PC-9 (cell line): ENCODE results near the gene INSR. TPM values are rescaled to one million over a fixed set of nuclear protein-coding genes. Genes with fewer than 3 reads are reported as not detected.

Source experiments
- BruUV-seq: library from RNA; stranded (reverse); fragments of 400-500 nt; replicated peaks from 2 replicates; lab custom pipeline; 2021; lab: Mats Ljungman, UMichigan
- CTCF ChIA-PET: fragments of 300-600 bp; sonication (Branson Sonifier 250); formaldehyde crosslinking; loops from one replicate; lab custom pipeline; 2022; ENCODE audit warnings: antibody characterized with exemption; lab: Charles Lee
- POLR2A ChIA-PET: fragments of 300-600 bp; sonication (Branson Sonifier 250); formaldehyde crosslinking; loops from one replicate; lab custom pipeline; 2022; ENCODE audit warnings: antibody characterized with exemption; ENCODE audit not compliant: unreplicated experiment; lab: Charles Lee
- DNase-seq, 2 experiments: peaks; one replicate each; pipeline versions ENCODE4 v3.0.0 to v3.0.0-alpha.2; 2015 to 2022; ENCODE audit warnings: mixed read lengths in 1 of 2
- H2AFZ ChIP-seq: fragments of 200-600 bp; sonication (generic); 2 replicates; pipeline ENCODE4 v1.8.1; 2017; ENCODE audit warnings: antibody characterized with exemption
- H3F3A ChIP-seq: fragments of 200-600 bp; sonication (generic); 2 replicates; pipeline ENCODE4 v1.8.1; 2017; ENCODE audit warnings: antibody characterized with exemption, mild to moderate bottlenecking, low read depth; ENCODE audit not compliant: insufficient read depth
- H3K27ac ChIP-seq: fragments of 200-600 bp; sonication (generic); 2 replicates; pipeline ENCODE4 v1.6.1; 2016; ENCODE audit warnings: mixed run types
- H3K27me3 ChIP-seq: fragments of 200-600 bp; sonication (generic); 2 replicates; pipeline ENCODE4 v1.6.1; 2016; ENCODE audit warnings: low read depth, mixed run types; ENCODE audit not compliant: insufficient read depth
- H3K36me3 ChIP-seq: fragments of 200-600 bp; sonication (generic); 2 replicates; pipeline ENCODE4 v1.6.1; 2016; ENCODE audit warnings: low read depth, mixed run types
- H3K4me1 ChIP-seq: fragments of 200-600 bp; sonication (generic); replicated peaks from 2 replicates; pipeline ENCODE4 v1.6.1; 2016; ENCODE audit warnings: mixed run types; ENCODE audit not compliant: insufficient read depth
- H3K4me2 ChIP-seq: fragments of 200-600 bp; sonication (generic); 2 replicates; pipeline ENCODE4 v1.6.1; 2017; ENCODE audit warnings: mixed run types
- H3K4me3 ChIP-seq: fragments of 200-600 bp; sonication (generic); 2 replicates; pipeline ENCODE4 v1.6.1; 2016; ENCODE audit warnings: mixed run types
- H3K79me2 ChIP-seq: fragments of 200-600 bp; sonication (generic); 2 replicates; pipeline ENCODE4 v1.6.1; 2017; ENCODE audit warnings: low read depth, mixed run types
- H3K9me2 ChIP-seq: fragments of 200-600 bp; sonication (generic); 2 replicates; pipeline ENCODE4 v1.8.1; 2017; ENCODE audit warnings: mild to moderate bottlenecking; ENCODE audit not compliant: insufficient read depth
- H3K9me3 ChIP-seq: fragments of 200-600 bp; sonication (generic); 2 replicates; pipeline ENCODE4 v1.8.1; 2016; ENCODE audit warnings: low read depth; ENCODE audit not compliant: insufficient read depth
- H4K20me1 ChIP-seq: fragments of 200-600 bp; sonication (generic); 2 replicates; pipeline ENCODE4 v1.8.1; 2017; ENCODE audit not compliant: insufficient read depth
- CTCF ChIP-seq: fragments of 200-600 bp; sonication (generic); conservative IDR thresholded peaks from 2 replicates; pipeline ENCODE4 v1.6.1; 2017; ENCODE audit warnings: mixed run types, antibody characterized with exemption, mild to moderate bottlenecking, moderate library complexity
- EZH2 ChIP-seq: fragments of 200-600 bp; sonication (generic); IDR thresholded peaks from 2 replicates; pipeline ENCODE4 v1.8.0; 2017; ENCODE audit warnings: antibody characterized with exemption, low read depth
- intact Hi-C: fragments of 100-400 bp; cut with micrococcal nuclease; formaldehyde crosslinking; loops from one replicate; pipeline ENCODE4 v1.10.0; 2022; ENCODE audit not compliant: unreplicated experiment
- total RNA-seq: library from RNA; stranded (reverse); gene quantifications from 2 replicates; pipeline ENCODE4 v1.2.3, GENCODE V29; 2021

Gene INSR
- total RNA-seq, 1 experiment from 2014 or later: 9.3 TPM

DNA sequence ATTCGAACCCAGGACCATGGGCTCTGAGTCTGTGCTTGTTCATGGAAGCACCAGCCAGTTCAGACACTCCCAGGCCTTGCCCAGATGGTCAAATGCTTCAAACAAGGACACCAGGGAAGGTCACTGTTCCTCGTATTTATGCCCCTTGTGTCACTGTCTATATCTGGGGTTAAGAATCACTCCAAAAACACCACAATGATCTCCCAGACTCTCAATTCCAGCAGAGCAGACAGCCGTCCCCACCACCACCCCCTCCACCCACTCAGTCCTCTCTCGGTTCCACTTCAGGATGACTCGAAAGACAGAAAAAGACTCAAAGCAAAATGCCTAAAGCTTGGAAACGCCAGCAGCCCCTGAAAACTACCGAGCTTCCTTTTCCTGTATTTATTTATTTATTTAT lies 79.0 kb downstream of the INSR start:
- no peak for DNase-seq
- no peaks in the 10 kb centered on the region for H4K20me1 ChIP-seq
- no peaks in the 10 kb centered on the region for H3K9me3 ChIP-seq
- no peak overlapping the region for H3K4me3 ChIP-seq
- H3K36me3 ChIP-seq: no peaks in the 10 kb centered on the region
- no peaks in the 10 kb centered on the region for H3K79me2 ChIP-seq
- no TSS peak for BruUV-seq
- intact Hi-C loops: no loop called here
- H3F3A ChIP-seq: no peaks in the 10 kb centered on the region
- no peaks in the 10 kb centered on the region for H3K9me2 ChIP-seq
- no peak overlapping the region for H3K4me2 ChIP-seq
- ChIA-PET CTCF (no interaction called here), POLR2A (no interaction called here)
- no peak for TF ChIP-seq EZH2
- no peak for TF ChIP-seq CTCF
- H3K27me3 ChIP-seq: no peaks in the 10 kb centered on the region
- H2AFZ ChIP-seq: no peak overlapping the region
- no peaks in the 10 kb centered on the region for H3K4me1 ChIP-seq
- H3K27ac ChIP-seq: no peak overlapping the region

DNA sequence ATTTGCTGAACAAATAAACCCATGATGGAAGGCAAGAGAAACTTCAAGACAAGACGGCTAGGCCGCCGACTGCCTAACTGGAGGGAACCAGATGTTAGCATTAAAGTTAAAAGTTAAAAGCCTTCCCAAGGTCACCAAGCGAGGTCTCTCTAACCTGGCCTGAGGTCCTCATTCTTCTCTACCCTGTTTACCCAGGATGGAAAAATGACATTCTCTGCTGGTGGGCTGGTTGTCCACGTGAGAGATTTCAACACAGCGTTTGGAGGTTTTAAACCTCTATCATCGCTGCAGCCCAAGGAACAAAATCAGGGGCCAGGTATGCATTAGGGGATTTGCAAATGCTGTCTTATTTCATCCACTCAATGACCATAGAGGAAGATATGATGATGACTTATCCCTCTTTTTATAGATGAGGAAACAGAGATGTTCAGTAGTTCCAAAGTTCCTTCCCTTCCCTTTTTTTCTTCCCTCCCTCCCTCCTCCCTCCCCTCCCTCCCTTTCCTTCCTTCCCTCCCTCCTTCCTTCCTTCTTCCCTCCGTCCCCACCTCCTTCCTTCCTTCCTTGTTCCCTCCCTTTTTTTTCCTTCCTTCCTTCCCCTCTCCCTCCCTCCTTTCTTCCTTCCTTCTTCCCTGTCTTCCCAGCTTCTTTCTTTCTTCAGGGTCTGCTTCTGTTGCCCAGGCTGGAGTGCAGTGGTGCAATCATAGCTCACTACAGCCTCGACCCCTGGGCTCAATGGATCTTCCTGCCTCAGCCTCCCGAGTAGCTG lies 79.7 kb downstream of the INSR start:
- Histone ChIP-seq H3K4me2 (no peak overlapping the region), H3F3A (no peaks in the 10 kb centered on the region)
- POLR2A ChIA-PET: no interaction called here

GRCh38 chr19:7213628-7214323 lies 80.4 kb downstream of the INSR start:
- no peaks in the 10 kb centered on the region for H3K36me3 ChIP-seq
- no peak overlapping the region for H3K27ac ChIP-seq
- intact Hi-C loops: no loop called here
- H3K9me3 ChIP-seq: no peaks in the 10 kb centered on the region
- no peak overlapping the region for H2AFZ ChIP-seq
- H3K27me3 ChIP-seq: no peaks in the 10 kb centered on the region
- no peaks in the 10 kb centered on the region for H3K9me2 ChIP-seq
- no peak overlapping the region for H3K4me3 ChIP-seq
- TF ChIP-seq CTCF: no peak
- TF ChIP-seq EZH2: no peak
- no peaks in the 10 kb centered on the region for H4K20me1 ChIP-seq
- no peaks in the 10 kb centered on the region for H3K4me1 ChIP-seq
- no peak for DNase-seq
- no peak overlapping the region for H3K4me2 ChIP-seq
- no peaks in the 10 kb centered on the region for H3F3A ChIP-seq
- ChIA-PET CTCF (no interaction called here), POLR2A (no interaction called here)
- BruUV-seq: no TSS peak
- no peaks in the 10 kb centered on the region for H3K79me2 ChIP-seq

More for the DNA sequence above, 79.7 kb downstream of the INSR start:
- Histone ChIP-seq H3K9me3 (no peaks in the 10 kb centered on the region), H2AFZ (no peak overlapping the region), H3K4me1 (no peaks in the 10 kb centered on the region), H3K27me3 (no peaks in the 10 kb centered on the region), H3K4me3 (no peak overlapping the region), H3K9me2 (no peaks in the 10 kb centered on the region), H3K36me3 (no peaks in the 10 kb centered on the region), H3K79me2 (no peaks in the 10 kb centered on the region), H4K20me1 (no peaks in the 10 kb centered on the region), H3K27ac (no peak overlapping the region)
- no peak for DNase-seq
- intact Hi-C loops: no loop called here
- CTCF ChIA-PET: no interaction called here
- TF ChIP-seq CTCF (no peak), EZH2 (no peak)
- BruUV-seq: no TSS peak
